ENCODE data around the gene QPCT. TPM values are rescaled to one million over a fixed set of nuclear protein-coding genes. Genes with fewer than 3 reads are reported as not detected.

QPCT gene
- total RNA-seq, 1 donor from 2014 or later, result 2.1 TPM

- no peaks in the 10 kb centered on the region for H3K27me3 Mint-ChIP-seq
- no peak for ATAC-seq (ENCODE audit: low read depth)
- intact Hi-C loops (cut with micrococcal nuclease), result loop anchor here (1.0 to 5.0 kb wide), 4 partner anchors 8 to 47 kb away; partner anchors contain the start of gene PRKD3
Observed at GRCh38 chr2:37343537-37344434, 644 bp upstream of the QPCT start.

GRCh38 chr2:37348155-37348554, 3.7 kb downstream of the QPCT start:
- ChIA-PET POLR2A (interaction anchor here (3.2 kb wide), 1 partner anchor 24 kb away, joined by 25 read pairs; the partner anchor contains the start of gene PRKD3), CTCF (interaction anchor here (0.7 to 1.8 kb wide), 3 partner anchors 10 to 210 kb away, joined by 3 to 5 read pairs (median 4); no protein-coding TSS in a partner anchor)
- H3K4me1 Mint-ChIP-seq, result peaks cover 34% of the 10 kb centered on the region

More at GRCh38 chr2:37343537-37344434, 644 bp upstream of the QPCT start:
- TF ChIP-seq CTCF (IDR thresholded peaks at IDR 0.05), result no peak
- H3K4me3 Mint-ChIP-seq, result peak overlapping the region; percentile 85
- DNase-seq, result no peak
- ChIA-PET CTCF (interaction anchor here (0.5 to 0.7 kb wide), 4 partner anchors 13 to 545 kb away, joined by 3 to 4 read pairs (median 4); no protein-coding TSS in a partner anchor), POLR2A (interaction anchor here (1.0 to 1.1 kb wide), 2 partner anchors 10 to 20 kb away, joined by 3 read pairs; no protein-coding TSS in a partner anchor)
- no peaks in the 10 kb centered on the region for H3K36me3 Mint-ChIP-seq (ENCODE audit: low read depth)
- peaks cover 12% of the 10 kb centered on the region for H3K4me1 Mint-ChIP-seq
- no peaks in the 10 kb centered on the region for H3K9me3 Mint-ChIP-seq
- no peak overlapping the region for H3K27ac Mint-ChIP-seq

GRCh38 chr2:37349231-37349860, 4.9 kb downstream of the QPCT start:
- intact Hi-C loops (cut with micrococcal nuclease), result loop anchor here (1.0 kb wide), 1 partner anchor 24 kb away; no protein-coding TSS in a partner anchor
- H3K27ac Mint-ChIP-seq, result no peak overlapping the region
- CTCF ChIA-PET, result interaction anchor here (0.8 to 2.3 kb wide), 7 partner anchors 11 to 54 kb away, joined by 3 to 12 read pairs (median 4); no protein-coding TSS in a partner anchor

More at GRCh38 chr2:37348155-37348554, 3.7 kb downstream of the QPCT start:
- no peaks in the 10 kb centered on the region for H3K9me3 Mint-ChIP-seq
- DNase-seq (no peak), ATAC-seq (ENCODE audit: low read depth) (no peak)
- H3K27ac Mint-ChIP-seq, result no peak overlapping the region
- intact Hi-C loops (cut with micrococcal nuclease), result no loop called here
- no peaks in the 10 kb centered on the region for H3K36me3 Mint-ChIP-seq (ENCODE audit: low read depth)
- TF ChIP-seq CTCF (IDR thresholded peaks at IDR 0.05), result no peak
- H3K4me3 Mint-ChIP-seq, result no peak overlapping the region
- H3K27me3 Mint-ChIP-seq, result peaks cover 1% of the 10 kb centered on the region

GRCh38 chr2:37350034-37350433, 5.6 kb downstream of the QPCT start:
- DNase-seq (peak; percentile 54), ATAC-seq (ENCODE audit: low read depth) (peak; percentile 88)
- Mint-ChIP-seq H3K4me1 (peaks cover 29% of the 10 kb centered on the region), H3K9me3 (no peaks in the 10 kb centered on the region), H3K36me3 (ENCODE audit: low read depth) (no peaks in the 10 kb centered on the region), H3K27ac (peak overlapping the region; percentile 66), H3K27me3 (peaks cover 1% of the 10 kb centered on the region), H3K4me3 (peak overlapping the region; percentile 46)
- ChIA-PET POLR2A (interaction anchor here (0.6 to 3.4 kb wide), 6 partner anchors 26 to 118 kb away, joined by 3 to 27 read pairs (median 15); partner anchors contain the start of genes CEBPZ, NDUFAF7 and PRKD3), CTCF (interaction anchor here (1.1 to 2.3 kb wide), 4 partner anchors 25 to 46 kb away, joined by 4 to 12 read pairs (median 6); no protein-coding TSS in a partner anchor)
- intact Hi-C loops (cut with micrococcal nuclease), result loop anchor here (1.0 kb wide), 2 partner anchors 26 to 40 kb away; no protein-coding TSS in a partner anchor
- TF ChIP-seq CTCF (IDR thresholded peaks at IDR 0.05), result no peak

More at GRCh38 chr2:37349231-37349860, 4.9 kb downstream of the QPCT start:
- ATAC-seq (ENCODE audit: low read depth), result peak; percentile 15
- no peak for TF ChIP-seq CTCF (IDR thresholded peaks at IDR 0.05)
- Mint-ChIP-seq H3K4me3 (no peak overlapping the region), H3K27me3 (peaks cover 1% of the 10 kb centered on the region), H3K4me1 (peaks cover 29% of the 10 kb centered on the region), H3K9me3 (no peaks in the 10 kb centered on the region), H3K36me3 (ENCODE audit: low read depth) (no peaks in the 10 kb centered on the region)
- DNase-seq, result no peak
- POLR2A ChIA-PET, result interaction anchor here (0.6 to 3.4 kb wide), 6 partner anchors 25 to 118 kb away, joined by 3 to 27 read pairs (median 14); partner anchors contain the start of genes CEBPZ, NDUFAF7 and PRKD3
